HL-60/S4 treated with retinoic acid at 250 ng/mL for 4 days and 3 days (cell line): ENCODE results near the gene FAM151B.
"Not testable (repeated sequence)": the region's sequence is repeated elsewhere in the genome, so short reads cannot be mapped to it uniquely, and the experiment has no call there.

Source experiments
- in situ Hi-C: fragments of 300-500 bp; cut with MboI; formaldehyde crosslinking; loops from 2 replicates; pipeline ENCODE4 v1.7.0; 2022; ENCODE audit warnings: low sequenced_read_pairs

Gene FAM151B

GRCh38 chr5:80580291-80580690 lies 92.4 kb downstream of the FAM151B start:
- in situ Hi-C loops, result not testable (repeated sequence)

GRCh38 chr5:80584770-80585169 lies 96.9 kb downstream of the FAM151B start:
- in situ Hi-C loops, result no loop called here

GRCh38 chr5:80588858-80589540 lies 101.1 kb downstream of the FAM151B start:
- in situ Hi-C loops, result no loop called here

- in situ Hi-C loops, result no loop called here
Observed at GRCh38 chr5:80590766-80591165, 102.9 kb downstream of the FAM151B start.

- in situ Hi-C loops, result no loop called here
Observed at GRCh38 chr5:80591352-80591751, 103.5 kb downstream of the FAM151B start.

- in situ Hi-C loops, result no loop called here
Observed at GRCh38 chr5:80592105-80592504, 104.2 kb downstream of the FAM151B start.
